ENCODE data around the gene SORL1-AS1.
"Not testable (repeated sequence)": the region's sequence is repeated elsewhere in the genome, so short reads cannot be mapped to it uniquely, and the experiment has no call there.

The SORL1-AS1 gene

GRCh38 chr11:121421149-121421901 is 31.4 kb downstream of the SORL1-AS1 start:
- H3K4me1 Mint-ChIP-seq: peaks cover 76% of the 10 kb centered on the region
- no peak for DNase-seq
- H3K27ac Mint-ChIP-seq: no peak overlapping the region
- H3K4me3 Mint-ChIP-seq: no peak overlapping the region
- H3K27me3 Mint-ChIP-seq: no peaks in the 10 kb centered on the region
- peaks cover 25% of the 10 kb centered on the region for H3K36me3 Mint-ChIP-seq
- H3K9me3 Mint-ChIP-seq: peaks cover 15% of the 10 kb centered on the region
- CTCF ChIA-PET: interaction anchor here (0.8 to 1.2 kb wide), 2 partner anchors 29 to 42 kb away, joined by 3 read pairs; no protein-coding TSS in a partner anchor

- Mint-ChIP-seq H3K4me1 (peaks cover 80% of the 10 kb centered on the region), H3K9me3 (peaks cover 12% of the 10 kb centered on the region), H3K36me3 (peaks cover 19% of the 10 kb centered on the region), H3K27me3 (no peaks in the 10 kb centered on the region), H3K27ac (peak overlapping the region; percentile 72), H3K4me3 (no peak overlapping the region)
- CTCF ChIA-PET: interaction anchor here (0.6 to 2.3 kb wide), 7 partner anchors 27 to 100 kb away, joined by 3 to 6 read pairs (median 3); no protein-coding TSS in a partner anchor
- DNase-seq: no peak
Measured at GRCh38 chr11:121420398-121420797, 32.4 kb downstream of the SORL1-AS1 start.

GRCh38 chr11:121419836-121420235 is 32.9 kb downstream of the SORL1-AS1 start:
- CTCF ChIA-PET: interaction anchor here (0.9 to 2.3 kb wide), 6 partner anchors 27 to 100 kb away, joined by 3 to 6 read pairs (median 3); no protein-coding TSS in a partner anchor
- peak overlapping the region; percentile 72 for H3K27ac Mint-ChIP-seq
- no peaks in the 10 kb centered on the region for H3K27me3 Mint-ChIP-seq
- no peak for DNase-seq
- H3K9me3 Mint-ChIP-seq: peaks cover 7% of the 10 kb centered on the region
- peaks cover 84% of the 10 kb centered on the region for H3K4me1 Mint-ChIP-seq
- H3K36me3 Mint-ChIP-seq: peaks cover 15% of the 10 kb centered on the region
- H3K4me3 Mint-ChIP-seq: no peak overlapping the region

GRCh38 chr11:121418625-121419114 is 34.1 kb downstream of the SORL1-AS1 start:
- Mint-ChIP-seq H3K36me3 (peaks cover 14% of the 10 kb centered on the region), H3K9me3 (peaks cover 3% of the 10 kb centered on the region), H3K27ac (peak overlapping the region; percentile 81), H3K4me1 (peaks cover 77% of the 10 kb centered on the region), H3K4me3 (no peak overlapping the region), H3K27me3 (no peaks in the 10 kb centered on the region)
- DNase-seq: peak; percentile 76
- CTCF ChIA-PET: interaction anchor here (0.7 to 2.3 kb wide), 4 partner anchors 32 to 51 kb away, joined by 3 to 6 read pairs (median 4); no protein-coding TSS in a partner anchor

GRCh38 chr11:121417607-121418006 is 35.2 kb downstream of the SORL1-AS1 start:
- H3K36me3 Mint-ChIP-seq: peaks cover 11% of the 10 kb centered on the region
- peak overlapping the region; percentile 87 for H3K27ac Mint-ChIP-seq
- peaks cover 69% of the 10 kb centered on the region for H3K4me1 Mint-ChIP-seq
- H3K4me3 Mint-ChIP-seq: peak overlapping the region; percentile 21
- CTCF ChIA-PET: interaction anchor here (0.6 to 1.4 kb wide), 6 partner anchors 33 to 1603 kb away, joined by 3 to 6 read pairs (median 4); no protein-coding TSS in a partner anchor
- DNase-seq: no peak
- H3K9me3 Mint-ChIP-seq: peaks cover 3% of the 10 kb centered on the region
- no peaks in the 10 kb centered on the region for H3K27me3 Mint-ChIP-seq

GRCh38 chr11:121417055-121417551 is 35.7 kb downstream of the SORL1-AS1 start:
- Mint-ChIP-seq H3K27me3 (no peaks in the 10 kb centered on the region), H3K4me3 (peak overlapping the region; percentile 21), H3K27ac (peak overlapping the region; percentile 87), H3K36me3 (peaks cover 11% of the 10 kb centered on the region), H3K4me1 (peaks cover 64% of the 10 kb centered on the region), H3K9me3 (peaks cover 3% of the 10 kb centered on the region)
- DNase-seq: peak; percentile 68
- CTCF ChIA-PET: interaction anchor here (0.6 to 1.4 kb wide), 4 partner anchors 34 to 94 kb away, joined by 3 to 6 read pairs (median 4); no protein-coding TSS in a partner anchor

GRCh38 chr11:121415856-121416255 is 36.9 kb downstream of the SORL1-AS1 start:
- no peak for DNase-seq
- CTCF ChIA-PET: no interaction called here
- H3K9me3 Mint-ChIP-seq: peaks cover 3% of the 10 kb centered on the region
- H3K36me3 Mint-ChIP-seq: peaks cover 9% of the 10 kb centered on the region
- H3K4me3 Mint-ChIP-seq: no peak overlapping the region
- H3K27ac Mint-ChIP-seq: no peak overlapping the region
- H3K4me1 Mint-ChIP-seq: peaks cover 52% of the 10 kb centered on the region
- H3K27me3 Mint-ChIP-seq: no peaks in the 10 kb centered on the region

- CTCF ChIA-PET: interaction anchor here (0.7 to 1.7 kb wide), 2 partner anchors 77 to 177 kb away, joined by 3 to 4 read pairs; no protein-coding TSS in a partner anchor
- no peak overlapping the region for H3K27ac Mint-ChIP-seq
- peaks cover 39% of the 10 kb centered on the region for H3K4me1 Mint-ChIP-seq
- peaks cover 3% of the 10 kb centered on the region for H3K36me3 Mint-ChIP-seq
- H3K27me3 Mint-ChIP-seq: no peaks in the 10 kb centered on the region
- DNase-seq: no peak
- H3K4me3 Mint-ChIP-seq: no peak overlapping the region
- H3K9me3 Mint-ChIP-seq: peaks cover 3% of the 10 kb centered on the region
Measured at GRCh38 chr11:121414141-121414913, 38.4 kb downstream of the SORL1-AS1 start.

- Mint-ChIP-seq H3K36me3 (no peaks in the 10 kb centered on the region), H3K4me3 (no peak overlapping the region), H3K27me3 (no peaks in the 10 kb centered on the region), H3K9me3 (no peaks in the 10 kb centered on the region), H3K27ac (no peak overlapping the region), H3K4me1 (peaks cover 25% of the 10 kb centered on the region)
- DNase-seq: no peak
- CTCF ChIA-PET: no interaction called here
Measured at GRCh38 chr11:121412711-121413415, 39.9 kb downstream of the SORL1-AS1 start.

- Mint-ChIP-seq H3K27ac (no peak overlapping the region), H3K9me3 (no peaks in the 10 kb centered on the region), H3K4me3 (no peak overlapping the region), H3K27me3 (no peaks in the 10 kb centered on the region), H3K4me1 (peaks cover 18% of the 10 kb centered on the region), H3K36me3 (no peaks in the 10 kb centered on the region)
- CTCF ChIA-PET: interaction anchor here (0.7 kb wide), 1 partner anchor 15 kb away, joined by 3 read pairs; no protein-coding TSS in a partner anchor
- DNase-seq: no peak
Measured at GRCh38 chr11:121412000-121412587, 40.7 kb downstream of the SORL1-AS1 start.

- not testable (repeated sequence) for DNase-seq, H3K27ac Mint-ChIP-seq, H3K9me3 Mint-ChIP-seq, H3K4me3 Mint-ChIP-seq, H3K36me3 Mint-ChIP-seq, H3K27me3 Mint-ChIP-seq
- peaks cover 12% of the 10 kb centered on the region for H3K4me1 Mint-ChIP-seq
- CTCF ChIA-PET: interaction anchor here (0.7 kb wide), 1 partner anchor 16 kb away, joined by 3 read pairs; no protein-coding TSS in a partner anchor
Measured at GRCh38 chr11:121411330-121411729, 41.4 kb downstream of the SORL1-AS1 start.

GRCh38 chr11:121410041-121410440 is 42.7 kb downstream of the SORL1-AS1 start:
- H3K4me3 Mint-ChIP-seq, H3K4me1 Mint-ChIP-seq, H3K27ac Mint-ChIP-seq, H3K9me3 Mint-ChIP-seq, H3K36me3 Mint-ChIP-seq, H3K27me3 Mint-ChIP-seq, CTCF ChIA-PET, DNase-seq: not testable (repeated sequence)

GRCh38 chr11:121408830-121409229 is 43.9 kb downstream of the SORL1-AS1 start:
- Mint-ChIP-seq H3K36me3 (no peaks in the 10 kb centered on the region), H3K4me1 (peaks cover 2% of the 10 kb centered on the region), H3K27ac (no peak overlapping the region), H3K9me3 (no peaks in the 10 kb centered on the region), H3K27me3 (no peaks in the 10 kb centered on the region), H3K4me3 (no peak overlapping the region)
- CTCF ChIA-PET: interaction anchor here (0.7 to 1.0 kb wide), 2 partner anchors 18 to 113 kb away, joined by 3 read pairs; no protein-coding TSS in a partner anchor
- no peak for DNase-seq
